A673 (cell line): ENCODE results near the gene TMEM62. TPM values are rescaled to one million over a fixed set of nuclear protein-coding genes. Genes with fewer than 3 reads are reported as not detected.

ENCODE experiments used
- BruUV-seq: library from RNA; stranded (reverse); fragments of 400-500 nt; replicated peaks from 2 replicates; lab custom pipeline; 2021; lab: Mats Ljungman, UMichigan
- CTCF ChIA-PET: fragments of 300-600 bp; sonication (Branson Sonifier 250); formaldehyde crosslinking; loops from one replicate; lab custom pipeline; 2022; ENCODE audit warnings: antibody characterized with exemption; lab: Charles Lee
- POLR2A ChIA-PET: fragments of 300-600 bp; sonication (Branson Sonifier 250); formaldehyde crosslinking; loops from one replicate; lab custom pipeline; 2022; ENCODE audit warnings: antibody characterized with exemption; ENCODE audit not compliant: low non-redundant PET; lab: Charles Lee
- DNase-seq: peaks from one replicate; pipeline ENCODE4 v3.0.0-alpha.2; 2015; ENCODE audit warnings: low spot score
- H3K27ac ChIP-seq: fragments of 200-600 bp; sonication (generic); 2 replicates; pipeline ENCODE4 v1.5.1; 2016; ENCODE audit warnings: mixed run types, low read depth, mild to moderate bottlenecking, mixed read lengths, antibody characterized with exemption, low read length; ENCODE audit not compliant: poor library complexity, severe bottlenecking
- H3K27me3 ChIP-seq: fragments of 200-600 bp; sonication (generic); replicated peaks from 2 replicates; pipeline ENCODE4 v1.6.1; 2017; ENCODE audit warnings: mixed run types, low read depth, mild to moderate bottlenecking, mixed read lengths, antibody characterized with exemption, low read length; ENCODE audit not compliant: insufficient read depth, poor library complexity
- H3K36me3 ChIP-seq: fragments of 200-600 bp; sonication (generic); 2 replicates; pipeline ENCODE4 v1.6.1; 2016; ENCODE audit warnings: mixed run types, mild to moderate bottlenecking, mixed read lengths, antibody characterized with exemption, low read length; ENCODE audit not compliant: insufficient read depth, poor library complexity, severe bottlenecking
- H3K4me1 ChIP-seq: fragments of 200-600 bp; sonication (generic); 2 replicates; pipeline ENCODE4 v1.6.1; 2017; ENCODE audit warnings: mixed run types, mild to moderate bottlenecking, mixed read lengths, antibody characterized with exemption, low read length; ENCODE audit not compliant: insufficient read depth, poor library complexity, severe bottlenecking
- H3K4me3 ChIP-seq: fragments of 200-600 bp; sonication (generic); 2 replicates; pipeline ENCODE4 v1.5.1; 2016; ENCODE audit warnings: low read depth, mixed run types, mild to moderate bottlenecking, mixed read lengths, low read length; ENCODE audit not compliant: poor library complexity, severe bottlenecking
- H3K9me3 ChIP-seq: fragments of 200-600 bp; sonication (generic); 2 replicates; pipeline ENCODE4 v1.6.1; 2016; ENCODE audit warnings: mixed run types, low read depth, mild to moderate bottlenecking, mixed read lengths, antibody characterized with exemption, low read length; ENCODE audit not compliant: poor library complexity, severe bottlenecking
- EZH2 ChIP-seq: fragments of 200-600 bp; sonication (generic); IDR thresholded peaks from 2 replicates; pipeline ENCODE4 v1.6.1; 2017; ENCODE audit warnings: borderline replicate concordance, low read depth, mild to moderate bottlenecking, mixed read lengths, antibody characterized with exemption, low read length; ENCODE audit not compliant: poor library complexity, severe bottlenecking
- intact Hi-C: fragments of 100-400 bp; cut with micrococcal nuclease; formaldehyde crosslinking; loops from one replicate; pipeline ENCODE4 v1.10.0; 2022; ENCODE audit not compliant: unreplicated experiment
- total RNA-seq: library from RNA; stranded (reverse); gene quantifications from 2 replicates; pipeline ENCODE4 v1.2.3, GENCODE V29; 2021
- TF ChIP-seq, protein P1 (sequence below): fragments of 300-800, 200-600 bp; sonication (generic); conservative IDR thresholded peaks from 2 replicates; pipeline ENCODE4 v1.5.1; 2017; ENCODE audit warnings: low read depth, mild to moderate bottlenecking, antibody characterized with exemption, low read length, moderate library complexity, mixed read lengths

TMEM62 gene
- total RNA-seq, 1 experiment from 2014 or later: 5.4 TPM

- TF ChIP-seq, protein P1, sequence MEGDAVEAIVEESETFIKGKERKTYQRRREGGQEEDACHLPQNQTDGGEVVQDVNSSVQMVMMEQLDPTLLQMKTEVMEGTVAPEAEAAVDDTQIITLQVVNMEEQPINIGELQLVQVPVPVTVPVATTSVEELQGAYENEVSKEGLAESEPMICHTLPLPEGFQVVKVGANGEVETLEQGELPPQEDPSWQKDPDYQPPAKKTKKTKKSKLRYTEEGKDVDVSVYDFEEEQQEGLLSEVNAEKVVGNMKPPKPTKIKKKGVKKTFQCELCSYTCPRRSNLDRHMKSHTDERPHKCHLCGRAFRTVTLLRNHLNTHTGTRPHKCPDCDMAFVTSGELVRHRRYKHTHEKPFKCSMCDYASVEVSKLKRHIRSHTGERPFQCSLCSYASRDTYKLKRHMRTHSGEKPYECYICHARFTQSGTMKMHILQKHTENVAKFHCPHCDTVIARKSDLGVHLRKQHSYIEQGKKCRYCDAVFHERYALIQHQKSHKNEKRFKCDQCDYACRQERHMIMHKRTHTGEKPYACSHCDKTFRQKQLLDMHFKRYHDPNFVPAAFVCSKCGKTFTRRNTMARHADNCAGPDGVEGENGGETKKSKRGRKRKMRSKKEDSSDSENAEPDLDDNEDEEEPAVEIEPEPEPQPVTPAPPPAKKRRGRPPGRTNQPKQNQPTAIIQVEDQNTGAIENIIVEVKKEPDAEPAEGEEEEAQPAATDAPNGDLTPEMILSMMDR: no peak
- no peak for TF ChIP-seq EZH2
- H3K27ac ChIP-seq: no peak overlapping the region
- no peaks in the 10 kb centered on the region for H3K9me3 ChIP-seq
- H3K36me3 ChIP-seq: peaks cover 11% of the 10 kb centered on the region
- H3K27me3 ChIP-seq: no peaks in the 10 kb centered on the region
- CTCF ChIA-PET: interaction anchor here (0.6 kb wide), 1 partner anchor 27 kb away, joined by 5 read pairs; no protein-coding TSS in a partner anchor
- no peaks in the 10 kb centered on the region for H3K4me1 ChIP-seq
- intact Hi-C loops: no loop called here
- DNase-seq: no peak
- no TSS peak for BruUV-seq
- no peak overlapping the region for H3K4me3 ChIP-seq
- POLR2A ChIA-PET: no interaction called here
These were observed 34.1 kb upstream of the TMEM62 start for GRCh38 chr15:43099105-43099845.

GRCh38 chr15:43100971-43101370 lies 32.4 kb upstream of the TMEM62 start:
- Histone ChIP-seq H3K27ac (no peak overlapping the region), H3K36me3 (peaks cover 11% of the 10 kb centered on the region), H3K9me3 (no peaks in the 10 kb centered on the region), H3K27me3 (no peaks in the 10 kb centered on the region), H3K4me3 (no peak overlapping the region), H3K4me1 (no peaks in the 10 kb centered on the region)
- TF ChIP-seq EZH2: no peak
- TF ChIP-seq, protein P1: no peak
- DNase-seq: no peak
- intact Hi-C loops: no loop called here
- no TSS peak for BruUV-seq
- POLR2A ChIA-PET: no interaction called here
- CTCF ChIA-PET: no interaction called here

DNA sequence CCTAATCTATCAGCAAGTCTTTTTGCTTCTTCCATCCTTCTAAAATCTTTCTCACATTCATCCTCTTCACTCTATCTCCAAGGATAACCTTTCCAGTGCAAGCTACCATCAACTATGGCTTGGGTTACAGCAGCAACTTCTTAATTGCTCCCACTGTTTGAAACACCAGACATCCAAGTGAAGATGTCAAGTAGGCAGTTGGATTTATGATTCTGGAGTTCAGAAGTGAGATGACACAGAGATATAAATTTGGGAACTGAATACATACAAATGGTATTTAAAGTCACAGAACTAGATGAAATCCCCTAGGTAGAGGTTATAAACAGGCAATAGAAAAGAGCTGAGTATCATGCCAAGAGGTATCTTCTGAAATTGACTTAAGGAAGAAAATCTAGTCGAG lies 31.2 kb upstream of the TMEM62 start:
- Histone ChIP-seq H3K4me1 (peaks cover 5% of the 10 kb centered on the region), H3K9me3 (no peaks in the 10 kb centered on the region), H3K36me3 (peaks cover 9% of the 10 kb centered on the region), H3K4me3 (no peak overlapping the region), H3K27ac (no peak overlapping the region), H3K27me3 (no peaks in the 10 kb centered on the region)
- no peak for DNase-seq
- ChIA-PET CTCF (no interaction called here), POLR2A (no interaction called here)
- no TSS peak for BruUV-seq
- intact Hi-C loops: no loop called here
- TF ChIP-seq, protein P1: no peak
- no peak for TF ChIP-seq EZH2
